ENCODE results near the gene C6. TPM values are rescaled to one million over a fixed set of nuclear protein-coding genes. Genes with fewer than 3 reads are reported as not detected.

C6 gene
- polyA plus RNA-seq, 1 donor (not counting 4 experiments of a cell fraction or from before 2014, with no cell fraction given): not detected

GRCh38 chr5:41095324-41096101, 117.8 kb downstream of the C6 start:
- TF ChIP-seq EZH2 (IDR thresholded peaks at IDR 0.05; ENCODE audit: low read length): no peak
- TF ChIP-seq CTCF (optimal IDR thresholded peaks at IDR 0.05 in 1 of 3, IDR thresholded peaks at IDR 0.05 in 1 of 3, conservative IDR thresholded peaks at IDR 0.05 in 1 of 3; ENCODE audit: extremely low read depth in 1 of 3, insufficient read depth in 2 of 3, low read length in 3 of 3): no peak
- no peak overlapping the region for H3K4me2 ChIP-seq (ENCODE audit: control insufficient read depth, extremely low read depth, insufficient read depth, low read depth, low read length)
- dilution Hi-C loops (cut with MboI; ENCODE audit: extremely low pct_ligation_motif_present, low sequenced_read_pairs): no loop called here

GRCh38 chr5:41094871-41095270, 118.5 kb downstream of the C6 start:
- DNase-seq (ENCODE audit: low read depth, low spot score): no peak
- Histone ChIP-seq H3K79me2 (ENCODE audit: control insufficient read depth, insufficient read depth, low read length) (no peaks in the 10 kb centered on the region), H2AFZ (ENCODE audit: control insufficient read depth, low read length) (no peak overlapping the region), H3K4me1 (ENCODE audit: control insufficient read depth, extremely low read depth, insufficient read depth, low read length) (no peaks in the 10 kb centered on the region), H3K9ac (ENCODE audit: control insufficient read depth, extremely low read depth, insufficient read depth, low read length) (no peak overlapping the region), H4K20me1 (ENCODE audit: control insufficient read depth, extremely low read depth, insufficient read depth, low read length) (no peaks in the 10 kb centered on the region), H3K9me1 (ENCODE audit: control insufficient read depth, extremely low read depth, insufficient read depth, low read length) (no peaks in the 10 kb centered on the region), H3K27me3 (ENCODE audit: control insufficient read depth, extremely low read depth, insufficient read depth, low read length) (no peaks in the 10 kb centered on the region), H3K4me2 (ENCODE audit: control insufficient read depth, extremely low read depth, insufficient read depth, low read depth, low read length) (no peak overlapping the region), H3K36me3 (ENCODE audit: control insufficient read depth in 2 of 2, extremely low read depth in 1 of 2, insufficient read depth in 2 of 2, low read length in 2 of 2) (no peaks in the 10 kb centered on the region), H3K27ac (ENCODE audit: control insufficient read depth, insufficient read depth, low read length) (no peak overlapping the region), H3K9me3 (ENCODE audit: control insufficient read depth, low read depth, low read length) (no peaks in the 10 kb centered on the region), H3K4me3 (ENCODE audit: control insufficient read depth in 2 of 3, extremely low read depth in 1 of 3, insufficient read depth in 2 of 3, low read depth in 1 of 3, low read length in 3 of 3) (no peak overlapping the region)
- FAIRE-seq: no peak
- TF ChIP-seq EZH2 (IDR thresholded peaks at IDR 0.05; ENCODE audit: low read length): no peak
- dilution Hi-C loops (cut with MboI; ENCODE audit: extremely low pct_ligation_motif_present, low sequenced_read_pairs): no loop called here

More at GRCh38 chr5:41095324-41096101, 117.8 kb downstream of the C6 start:
- Histone ChIP-seq H2AFZ (ENCODE audit: control insufficient read depth, low read length) (no peak overlapping the region), H3K27ac (ENCODE audit: control insufficient read depth, insufficient read depth, low read length) (no peak overlapping the region), H3K79me2 (ENCODE audit: control insufficient read depth, insufficient read depth, low read length) (no peaks in the 10 kb centered on the region), H3K9me3 (ENCODE audit: control insufficient read depth, low read depth, low read length) (no peaks in the 10 kb centered on the region), H3K36me3 (ENCODE audit: control insufficient read depth in 2 of 2, extremely low read depth in 1 of 2, insufficient read depth in 2 of 2, low read length in 2 of 2) (no peaks in the 10 kb centered on the region), H3K4me3 (ENCODE audit: control insufficient read depth in 2 of 3, extremely low read depth in 1 of 3, insufficient read depth in 2 of 3, low read depth in 1 of 3, low read length in 3 of 3) (no peak overlapping the region), H3K9me1 (ENCODE audit: control insufficient read depth, extremely low read depth, insufficient read depth, low read length) (no peaks in the 10 kb centered on the region), H3K9ac (ENCODE audit: control insufficient read depth, extremely low read depth, insufficient read depth, low read length) (no peak overlapping the region), H3K27me3 (ENCODE audit: control insufficient read depth, extremely low read depth, insufficient read depth, low read length) (no peaks in the 10 kb centered on the region), H3K4me1 (ENCODE audit: control insufficient read depth, extremely low read depth, insufficient read depth, low read length) (no peaks in the 10 kb centered on the region), H4K20me1 (ENCODE audit: control insufficient read depth, extremely low read depth, insufficient read depth, low read length) (no peaks in the 10 kb centered on the region)
- FAIRE-seq (no peak), DNase-seq (ENCODE audit: low read depth, low spot score) (no peak)

Measured in keratinocyte (primary cell).